ENCODE data around the gene SH3RF3. TPM values are rescaled to one million over a fixed set of nuclear protein-coding genes. Genes with fewer than 3 reads are reported as not detected.

Gene SH3RF3
- 0.28 and 0.30 TPM in 2 replicates for total RNA-seq (2014; rRNA removed; shearing (Covaris generic))

GRCh38 chr2:109128616-109129355 lies at the start of gene SH3RF3:
Gene SH3RF3 (plus strand): TSS chr2:109129205.
- H3K9me3 ChIP-seq (replicated peaks), result no peaks in the 10 kb centered on the region
- H3K27me3 ChIP-seq, result no peaks in the 10 kb centered on the region
- no peaks in the 10 kb centered on the region for H3K36me3 ChIP-seq
- peak; percentile 49 to 59 for DNase-seq
- peak within 1 kb of the TSS; percentile 56 for H3K4me3 ChIP-seq
- peaks cover 10% of the 10 kb centered on the region for H3K4me1 ChIP-seq
- no peak within 1 kb of the TSS for H3K27ac ChIP-seq

- Histone ChIP-seq H3K36me3 (no peaks in the 10 kb centered on the region), H3K4me1 (no peaks in the 10 kb centered on the region), H3K9me3 (replicated peaks) (no peaks in the 10 kb centered on the region), H3K27me3 (no peaks in the 10 kb centered on the region), H3K4me3 (no peak overlapping the region), H3K27ac (no peak overlapping the region)
- DNase-seq, result no peak
These were observed 49.4 kb upstream of the SH3RF3 start for GRCh38 chr2:109079590-109079989.

GRCh38 chr2:109080109-109080508 lies 48.9 kb upstream of the SH3RF3 start:
- Histone ChIP-seq H3K27ac (no peak overlapping the region), H3K9me3 (replicated peaks) (no peaks in the 10 kb centered on the region), H3K27me3 (no peaks in the 10 kb centered on the region), H3K4me1 (no peaks in the 10 kb centered on the region), H3K36me3 (no peaks in the 10 kb centered on the region), H3K4me3 (no peak overlapping the region)
- no peak for DNase-seq

- H3K36me3 ChIP-seq, result no peaks in the 10 kb centered on the region
- H3K9me3 ChIP-seq (replicated peaks), result no peaks in the 10 kb centered on the region
- H3K4me3 ChIP-seq, result no peak overlapping the region
- H3K27ac ChIP-seq, result no peak overlapping the region
- DNase-seq, result no peak
- no peaks in the 10 kb centered on the region for H3K27me3 ChIP-seq
- no peaks in the 10 kb centered on the region for H3K4me1 ChIP-seq
These were observed 48.2 kb upstream of the SH3RF3 start for GRCh38 chr2:109080757-109081156.

- Histone ChIP-seq H3K27me3 (no peaks in the 10 kb centered on the region), H3K36me3 (no peaks in the 10 kb centered on the region), H3K27ac (no peak overlapping the region), H3K4me3 (no peak overlapping the region), H3K4me1 (no peaks in the 10 kb centered on the region), H3K9me3 (replicated peaks) (no peaks in the 10 kb centered on the region)
- no peak for DNase-seq
These were observed 47.6 kb upstream of the SH3RF3 start for GRCh38 chr2:109081374-109081773.

GRCh38 chr2:109083771-109084170 lies 45.2 kb upstream of the SH3RF3 start:
- Histone ChIP-seq H3K4me1 (no peaks in the 10 kb centered on the region), H3K27me3 (no peaks in the 10 kb centered on the region), H3K9me3 (replicated peaks) (no peaks in the 10 kb centered on the region), H3K4me3 (no peak overlapping the region), H3K36me3 (no peaks in the 10 kb centered on the region), H3K27ac (no peak overlapping the region)
- no peak for DNase-seq

GRCh38 chr2:109084341-109084740 lies 44.7 kb upstream of the SH3RF3 start:
- DNase-seq, result no peak

GRCh38 chr2:109085912-109086742 lies 42.9 kb upstream of the SH3RF3 start:
- DNase-seq, result no peak
- H3K4me3 ChIP-seq, result no peak overlapping the region
- H3K27ac ChIP-seq, result no peak overlapping the region
- no peaks in the 10 kb centered on the region for H3K9me3 ChIP-seq (replicated peaks)
- H3K4me1 ChIP-seq, result no peaks in the 10 kb centered on the region
- no peaks in the 10 kb centered on the region for H3K36me3 ChIP-seq
- H3K27me3 ChIP-seq, result no peaks in the 10 kb centered on the region

More at GRCh38 chr2:109084341-109084740, 44.7 kb upstream of the SH3RF3 start:
- no peaks in the 10 kb centered on the region for H3K27me3 ChIP-seq
- H3K36me3 ChIP-seq, result no peaks in the 10 kb centered on the region
- no peak overlapping the region for H3K27ac ChIP-seq
- no peaks in the 10 kb centered on the region for H3K4me1 ChIP-seq
- H3K4me3 ChIP-seq, result no peak overlapping the region
- H3K9me3 ChIP-seq (replicated peaks), result no peaks in the 10 kb centered on the region

GRCh38 chr2:109086743-109087020 lies 42.3 kb upstream of the SH3RF3 start:
- H3K27ac ChIP-seq, result no peak overlapping the region
- H3K4me1 ChIP-seq, result no peaks in the 10 kb centered on the region
- no peaks in the 10 kb centered on the region for H3K36me3 ChIP-seq
- no peak overlapping the region for H3K4me3 ChIP-seq
- no peak for DNase-seq
- no peaks in the 10 kb centered on the region for H3K27me3 ChIP-seq
- H3K9me3 ChIP-seq (replicated peaks), result no peaks in the 10 kb centered on the region

- H3K36me3 ChIP-seq, result no peaks in the 10 kb centered on the region
- DNase-seq, result no peak
- H3K4me1 ChIP-seq, result no peaks in the 10 kb centered on the region
- no peaks in the 10 kb centered on the region for H3K9me3 ChIP-seq (replicated peaks)
- H3K27me3 ChIP-seq, result no peaks in the 10 kb centered on the region
- H3K27ac ChIP-seq, result no peak overlapping the region
- no peak overlapping the region for H3K4me3 ChIP-seq
These were observed 41.8 kb upstream of the SH3RF3 start for GRCh38 chr2:109087055-109087663.

- no peak for DNase-seq
- no peaks in the 10 kb centered on the region for H3K27me3 ChIP-seq
- H3K4me1 ChIP-seq, result no peaks in the 10 kb centered on the region
- H3K9me3 ChIP-seq (replicated peaks), result no peaks in the 10 kb centered on the region
- no peak overlapping the region for H3K27ac ChIP-seq
- no peak overlapping the region for H3K4me3 ChIP-seq
- no peaks in the 10 kb centered on the region for H3K36me3 ChIP-seq
These were observed 39.3 kb upstream of the SH3RF3 start for GRCh38 chr2:109089602-109090300.

GRCh38 chr2:109091526-109091925 lies 37.5 kb upstream of the SH3RF3 start:
- H3K4me1 ChIP-seq, result no peaks in the 10 kb centered on the region
- no peak for DNase-seq
- no peaks in the 10 kb centered on the region for H3K27me3 ChIP-seq
- no peaks in the 10 kb centered on the region for H3K9me3 ChIP-seq (replicated peaks)
- no peaks in the 10 kb centered on the region for H3K36me3 ChIP-seq
- H3K4me3 ChIP-seq, result no peak overlapping the region
- H3K27ac ChIP-seq, result no peak overlapping the region

- no peaks in the 10 kb centered on the region for H3K4me1 ChIP-seq
- no peak overlapping the region for H3K27ac ChIP-seq
- DNase-seq, result no peak
- no peak overlapping the region for H3K4me3 ChIP-seq
- H3K27me3 ChIP-seq, result no peaks in the 10 kb centered on the region
- no peaks in the 10 kb centered on the region for H3K36me3 ChIP-seq
- H3K9me3 ChIP-seq (replicated peaks), result no peaks in the 10 kb centered on the region
These were observed 34.9 kb upstream of the SH3RF3 start for GRCh38 chr2:109094144-109094543.

- H3K4me3 ChIP-seq, result no peak overlapping the region
- H3K27me3 ChIP-seq, result no peaks in the 10 kb centered on the region
- no peaks in the 10 kb centered on the region for H3K4me1 ChIP-seq
- no peaks in the 10 kb centered on the region for H3K36me3 ChIP-seq
- DNase-seq, result no peak
- H3K27ac ChIP-seq, result no peak overlapping the region
- no peaks in the 10 kb centered on the region for H3K9me3 ChIP-seq (replicated peaks)
These were observed 30.6 kb upstream of the SH3RF3 start for GRCh38 chr2:109098251-109098920.
